Measurements from ENCODE around the gene RASSF7. TPM values are rescaled to one million over a fixed set of nuclear protein-coding genes. Genes with fewer than 3 reads are reported as not detected.

Gene RASSF7
- total RNA-seq, 2 donors from 2014 or later: 49.4 to 107 TPM

DNA sequence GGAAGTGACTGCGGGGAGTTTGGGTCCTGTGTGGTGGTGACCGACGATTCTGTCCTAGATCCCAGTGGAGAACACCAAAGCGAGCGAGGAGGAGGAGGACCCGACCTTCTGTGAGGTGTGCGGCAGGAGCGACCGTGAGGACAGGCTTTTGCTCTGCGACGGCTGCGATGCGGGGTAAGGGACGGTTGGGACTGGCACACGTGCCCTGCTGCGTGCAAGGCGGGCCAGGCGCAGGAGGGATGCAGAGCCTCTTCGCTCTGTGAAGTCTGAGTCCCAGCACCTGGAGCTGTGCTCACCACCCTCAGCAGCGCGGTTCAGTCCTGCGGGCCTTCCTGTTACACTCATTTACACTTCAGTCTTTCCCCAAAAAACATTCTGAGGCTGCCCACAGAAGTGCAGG is 31.7 kb downstream of the RASSF7 start:
- Histone ChIP-seq H3K9me3 (no peaks in the 10 kb centered on the region), H3K36me3 (peaks cover 11 to 24% of the 10 kb centered on the region in 2 donors), H3K27ac (no peak overlapping the region), H3K4me3 (no peak overlapping the region), H3K4me1 (replicated peaks) (no peaks in the 10 kb centered on the region), H3K27me3 (replicated peaks; ENCODE audit: insufficient read depth) (no peaks in the 10 kb centered on the region)
- TF ChIP-seq, protein P1, sequence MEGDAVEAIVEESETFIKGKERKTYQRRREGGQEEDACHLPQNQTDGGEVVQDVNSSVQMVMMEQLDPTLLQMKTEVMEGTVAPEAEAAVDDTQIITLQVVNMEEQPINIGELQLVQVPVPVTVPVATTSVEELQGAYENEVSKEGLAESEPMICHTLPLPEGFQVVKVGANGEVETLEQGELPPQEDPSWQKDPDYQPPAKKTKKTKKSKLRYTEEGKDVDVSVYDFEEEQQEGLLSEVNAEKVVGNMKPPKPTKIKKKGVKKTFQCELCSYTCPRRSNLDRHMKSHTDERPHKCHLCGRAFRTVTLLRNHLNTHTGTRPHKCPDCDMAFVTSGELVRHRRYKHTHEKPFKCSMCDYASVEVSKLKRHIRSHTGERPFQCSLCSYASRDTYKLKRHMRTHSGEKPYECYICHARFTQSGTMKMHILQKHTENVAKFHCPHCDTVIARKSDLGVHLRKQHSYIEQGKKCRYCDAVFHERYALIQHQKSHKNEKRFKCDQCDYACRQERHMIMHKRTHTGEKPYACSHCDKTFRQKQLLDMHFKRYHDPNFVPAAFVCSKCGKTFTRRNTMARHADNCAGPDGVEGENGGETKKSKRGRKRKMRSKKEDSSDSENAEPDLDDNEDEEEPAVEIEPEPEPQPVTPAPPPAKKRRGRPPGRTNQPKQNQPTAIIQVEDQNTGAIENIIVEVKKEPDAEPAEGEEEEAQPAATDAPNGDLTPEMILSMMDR (IDR thresholded peaks at IDR 0.05): no peak
- TF ChIP-seq POLR2A (IDR thresholded peaks at IDR 0.05) (no peak), POLR2AphosphoS5 (IDR thresholded peaks at IDR 0.05) (no peak)
- intact Hi-C loops (cut with DNase I): no loop called here
- WGBS: 95% methylated on average over 22 of the region's 22 CpGs
- DNase-seq (ENCODE audit: low spot score): no peak

DNA sequence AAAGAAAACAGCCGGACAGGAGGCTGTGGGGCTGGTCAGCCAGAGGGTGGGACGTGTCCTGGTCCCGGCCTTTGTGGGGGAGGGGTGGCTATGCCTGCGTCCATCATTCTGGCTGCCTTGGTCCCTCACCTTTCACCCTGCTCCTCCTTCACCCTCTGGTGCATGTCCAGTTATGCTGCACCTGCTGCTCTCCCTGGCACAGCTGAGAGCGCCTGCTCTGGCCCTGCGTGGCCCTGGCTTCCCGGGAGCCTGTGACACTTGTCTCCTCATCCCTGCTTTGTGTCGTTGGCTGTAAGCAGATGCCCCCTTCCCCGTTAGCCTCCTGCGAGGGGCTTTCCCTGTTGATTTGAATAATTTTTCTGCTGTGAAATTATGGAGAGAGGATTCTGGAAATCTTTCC is 32.1 kb downstream of the RASSF7 start:
- intact Hi-C loops (cut with DNase I): no loop called here
- peaks cover 11 to 21% of the 10 kb centered on the region in 2 donors for H3K36me3 ChIP-seq

DNA sequence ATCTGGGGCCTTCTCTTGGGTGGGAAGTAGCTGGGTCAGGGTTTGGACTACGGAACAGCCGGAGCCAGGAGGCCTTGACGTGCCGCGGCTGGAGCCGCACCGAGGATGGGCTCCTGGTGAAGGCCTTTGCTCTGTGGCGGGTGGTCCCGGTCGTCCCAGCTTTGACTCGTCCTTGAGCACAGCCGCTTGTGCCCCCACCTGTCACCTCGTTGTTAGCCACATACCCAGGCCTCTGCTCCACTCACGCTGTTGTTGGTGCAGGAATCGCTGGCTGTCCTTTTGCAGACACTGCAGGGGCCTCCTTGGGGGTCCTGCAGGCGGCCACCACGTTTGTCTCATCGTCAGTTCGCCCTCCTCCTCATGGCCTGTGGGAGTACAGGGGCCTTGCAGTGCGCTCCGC is 32.6 kb downstream of the RASSF7 start:
- WGBS: 86% methylated on average over 21 of the region's 21 CpGs
- DNase-seq (ENCODE audit: low spot score): no peak
- intact Hi-C loops (cut with DNase I): no loop called here
- H3K27me3 ChIP-seq (replicated peaks; ENCODE audit: insufficient read depth): no peaks in the 10 kb centered on the region
- H3K27ac ChIP-seq: no peak overlapping the region
- TF ChIP-seq POLR2A (IDR thresholded peaks at IDR 0.05): no peak
- TF ChIP-seq, protein P1 (IDR thresholded peaks at IDR 0.05): no peak
- TF ChIP-seq POLR2AphosphoS5 (IDR thresholded peaks at IDR 0.05): no peak
- H3K36me3 ChIP-seq: peaks cover 12 to 25% of the 10 kb centered on the region in 2 donors
- no peaks in the 10 kb centered on the region for H3K4me1 ChIP-seq (replicated peaks)
- H3K9me3 ChIP-seq: no peaks in the 10 kb centered on the region
- H3K4me3 ChIP-seq: no peak overlapping the region

More for the DNA sequence above, 32.1 kb downstream of the RASSF7 start:
- H3K27ac ChIP-seq: no peak overlapping the region
- WGBS: 89% methylated on average over 10 of the region's 10 CpGs
- H3K9me3 ChIP-seq: no peaks in the 10 kb centered on the region
- TF ChIP-seq, protein P1 (IDR thresholded peaks at IDR 0.05): no peak
- TF ChIP-seq POLR2AphosphoS5 (IDR thresholded peaks at IDR 0.05) (no peak), POLR2A (IDR thresholded peaks at IDR 0.05) (no peak)
- H3K4me3 ChIP-seq: no peak overlapping the region
- DNase-seq (ENCODE audit: low spot score): no peak
- H3K27me3 ChIP-seq (replicated peaks; ENCODE audit: insufficient read depth): no peaks in the 10 kb centered on the region
- no peaks in the 10 kb centered on the region for H3K4me1 ChIP-seq (replicated peaks)

DNA sequence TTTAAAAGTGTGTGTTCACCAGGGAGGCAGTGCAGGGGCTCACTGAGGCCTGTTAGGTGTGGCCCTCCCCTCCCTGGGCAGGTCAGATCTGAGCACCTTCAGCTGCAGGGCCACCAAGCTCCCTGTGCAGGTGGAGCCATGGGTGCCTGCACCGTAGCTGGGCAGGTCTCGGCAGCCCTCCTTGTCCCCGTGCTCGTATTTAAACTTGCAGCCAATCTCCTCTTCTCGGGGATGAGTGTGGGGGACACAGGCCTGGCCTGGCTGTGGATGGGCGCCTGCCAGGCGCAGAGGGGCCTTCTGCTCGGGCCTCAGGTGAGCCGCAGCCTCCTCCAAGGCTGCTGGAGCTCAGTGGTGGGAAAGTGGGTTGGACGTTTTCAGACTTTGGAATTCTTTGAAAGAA is 34.6 kb downstream of the RASSF7 start:
- DNase-seq (ENCODE audit: low spot score): no peak
- Histone ChIP-seq H3K9me3 (no peaks in the 10 kb centered on the region), H3K27me3 (replicated peaks; ENCODE audit: insufficient read depth) (no peaks in the 10 kb centered on the region), H3K4me1 (replicated peaks) (no peaks in the 10 kb centered on the region), H3K36me3 (peaks cover 16 to 35% of the 10 kb centered on the region in 2 donors), H3K27ac (no peak overlapping the region), H3K4me3 (no peak overlapping the region)
- intact Hi-C loops (cut with DNase I): no loop called here
- TF ChIP-seq POLR2A (IDR thresholded peaks at IDR 0.05) (no peak), POLR2AphosphoS5 (IDR thresholded peaks at IDR 0.05) (no peak)
- TF ChIP-seq, protein P1 (IDR thresholded peaks at IDR 0.05): no peak
- 85% methylated on average over 8 of the region's 10 CpGs for WGBS

- no peak for TF ChIP-seq POLR2A (IDR thresholded peaks at IDR 0.05)
- TF ChIP-seq, protein P1 (IDR thresholded peaks at IDR 0.05): no peak
- TF ChIP-seq POLR2AphosphoS5 (IDR thresholded peaks at IDR 0.05): no peak
- Histone ChIP-seq H3K27me3 (replicated peaks; ENCODE audit: insufficient read depth) (no peaks in the 10 kb centered on the region), H3K4me1 (replicated peaks) (no peaks in the 10 kb centered on the region), H3K27ac (no peak overlapping the region), H3K4me3 (no peak overlapping the region), H3K36me3 (peaks cover 16 to 34% of the 10 kb centered on the region in 2 donors), H3K9me3 (no peaks in the 10 kb centered on the region)
- WGBS: 91% methylated on average over 10 of the region's 10 CpGs
- intact Hi-C loops (cut with DNase I): no loop called here
- DNase-seq (ENCODE audit: low spot score): no peak
Measured at GRCh38 chr11:596374-596773, 35.6 kb downstream of the RASSF7 start.
